ENCODE data around the gene DSG2.

DSG2 gene

DNA sequence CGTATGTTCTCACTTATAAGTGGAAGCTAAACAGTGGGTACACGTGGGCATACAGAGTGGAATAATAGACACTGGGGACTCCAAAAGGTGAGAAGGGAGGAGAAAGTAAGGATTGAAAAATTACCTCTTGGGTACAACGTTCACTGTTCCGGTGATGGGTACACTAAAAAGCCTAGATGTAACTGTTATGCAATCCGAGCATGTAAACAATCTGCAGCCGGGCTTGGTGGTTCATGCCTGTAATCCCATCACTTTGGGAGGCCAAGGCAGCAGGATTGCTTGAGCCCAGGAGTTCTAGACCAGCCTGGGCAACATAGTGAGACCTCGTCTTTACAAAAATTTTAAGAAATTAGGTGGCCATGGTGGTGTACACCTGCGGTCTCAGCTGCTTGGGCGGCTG lies 60.6 kb downstream of the DSG2 start:
- no peak for DNase-seq

GRCh38 chr18:31562726-31563125 lies 64.7 kb downstream of the DSG2 start:
- DNase-seq: no peak

- DNase-seq: no peak
Measured at GRCh38 chr18:31563778-31564177, 65.8 kb downstream of the DSG2 start.

- DNase-seq: no peak
Measured at GRCh38 chr18:31565345-31565744, 67.4 kb downstream of the DSG2 start.

DNA sequence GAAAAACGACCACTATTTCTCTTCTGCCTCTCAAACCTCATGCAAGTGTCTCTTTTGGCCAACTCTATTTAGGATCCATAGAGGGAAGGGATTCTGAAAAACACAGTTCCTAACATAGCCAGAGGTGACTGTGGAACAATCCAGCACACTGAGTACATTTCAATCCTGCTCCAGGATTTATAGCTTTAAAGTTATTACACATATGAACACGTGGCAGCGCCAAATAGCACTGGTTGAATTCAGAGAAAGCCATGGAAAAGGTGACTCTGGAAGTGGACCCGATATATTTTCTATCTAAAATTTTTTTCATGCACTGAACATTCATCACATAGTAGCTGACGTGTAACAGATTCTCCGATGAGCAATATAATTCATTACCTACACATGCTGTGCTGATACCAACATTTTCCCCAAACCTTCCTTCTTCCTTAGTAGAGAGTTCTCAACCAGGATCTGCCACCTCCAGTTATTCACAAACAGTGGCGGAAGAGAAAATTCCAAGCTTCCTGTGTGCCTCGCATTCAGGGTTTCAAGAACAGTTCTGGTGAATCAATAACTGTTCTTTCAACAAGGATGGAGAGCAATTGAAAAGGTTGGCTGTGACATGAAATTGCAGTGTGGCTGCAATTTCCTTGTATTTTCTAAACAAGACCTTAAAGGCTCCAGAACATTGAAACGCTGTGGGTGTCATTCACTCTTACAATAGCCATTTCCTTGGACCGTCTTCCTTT lies 68.0 kb downstream of the DSG2 start:
- DNase-seq: no peak

DNA sequence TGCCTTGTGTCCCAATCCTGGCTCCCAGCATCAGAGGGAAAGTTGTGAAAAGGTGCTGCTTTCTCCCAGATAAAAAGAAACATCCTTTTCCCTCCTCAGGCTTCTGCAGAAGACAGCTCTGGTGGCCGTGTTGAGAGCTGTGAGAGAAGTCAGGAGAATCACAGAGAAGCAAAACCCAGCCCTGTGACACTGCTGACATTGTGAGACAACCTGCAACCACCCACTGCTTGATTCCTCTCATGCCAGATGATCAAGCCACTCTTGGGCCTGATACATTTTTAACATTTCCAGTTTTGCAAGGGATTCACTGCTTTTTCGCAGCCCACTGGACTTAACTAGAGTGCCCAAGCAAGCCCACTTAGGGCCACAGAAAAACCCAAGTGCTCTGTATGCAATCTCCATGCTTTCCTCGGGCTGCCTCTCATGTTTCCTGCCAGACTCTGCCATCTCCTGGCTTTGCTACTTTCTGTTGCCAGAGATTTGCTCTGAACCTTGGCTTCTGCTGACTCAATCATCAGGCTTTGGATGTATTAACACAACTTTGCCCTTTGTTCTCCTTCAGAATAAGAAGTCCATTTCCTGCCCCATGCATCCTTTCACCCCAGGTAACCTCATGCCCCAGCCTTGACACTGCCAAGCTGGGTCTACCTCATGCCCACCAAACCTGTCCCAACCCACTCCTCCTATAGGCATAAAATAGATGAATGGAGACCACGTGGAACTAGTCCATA lies 68.8 kb downstream of the DSG2 start:
- DNase-seq: no peak

GRCh38 chr18:31572368-31572767 lies 74.4 kb downstream of the DSG2 start:
- no peak for DNase-seq

DNA sequence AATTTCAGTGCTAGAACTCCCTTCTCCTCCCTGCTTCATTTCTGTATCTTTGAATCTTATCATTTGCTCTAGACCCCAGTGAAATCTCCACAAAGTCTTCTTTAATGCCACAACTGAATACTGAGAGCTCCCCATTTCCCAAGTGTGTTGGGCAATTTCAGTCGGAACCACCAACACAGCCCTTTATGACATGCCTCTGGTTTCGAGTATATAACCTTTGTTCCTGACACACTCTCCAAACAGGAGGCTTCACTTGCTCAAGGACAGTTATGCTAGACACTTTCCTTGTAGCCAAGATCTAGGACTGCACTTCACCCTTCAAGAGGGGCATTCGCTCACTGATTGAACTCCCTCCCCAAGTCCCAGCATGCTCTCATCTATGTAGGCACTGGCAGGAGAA lies 75.1 kb downstream of the DSG2 start:
- DNase-seq: no peak

DNA sequence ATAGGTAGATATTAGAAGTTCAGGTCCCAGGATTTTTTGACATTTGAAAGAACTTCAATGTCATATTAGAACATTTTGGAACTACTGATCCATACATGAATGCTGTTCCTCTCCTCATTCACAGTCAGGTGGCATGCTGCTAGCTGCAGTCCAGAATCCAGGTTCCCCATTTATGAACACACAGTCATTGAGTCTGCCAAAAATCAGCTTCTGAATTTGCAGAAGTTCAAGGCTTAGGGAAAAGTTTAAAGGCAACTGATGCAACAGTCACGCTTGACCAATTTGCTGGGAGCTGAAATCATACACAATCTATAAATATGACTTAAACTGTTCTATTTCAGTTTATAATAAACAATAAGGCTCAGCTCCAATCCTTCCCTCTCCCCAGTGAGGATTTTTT lies 76.4 kb downstream of the DSG2 start:
- DNase-seq: no peak

GRCh38 chr18:31575515-31576257 lies 77.7 kb downstream of the DSG2 start:
- no peak for DNase-seq

- DNase-seq: no peak
Measured at GRCh38 chr18:31576670-31577069, 78.7 kb downstream of the DSG2 start.

DNA sequence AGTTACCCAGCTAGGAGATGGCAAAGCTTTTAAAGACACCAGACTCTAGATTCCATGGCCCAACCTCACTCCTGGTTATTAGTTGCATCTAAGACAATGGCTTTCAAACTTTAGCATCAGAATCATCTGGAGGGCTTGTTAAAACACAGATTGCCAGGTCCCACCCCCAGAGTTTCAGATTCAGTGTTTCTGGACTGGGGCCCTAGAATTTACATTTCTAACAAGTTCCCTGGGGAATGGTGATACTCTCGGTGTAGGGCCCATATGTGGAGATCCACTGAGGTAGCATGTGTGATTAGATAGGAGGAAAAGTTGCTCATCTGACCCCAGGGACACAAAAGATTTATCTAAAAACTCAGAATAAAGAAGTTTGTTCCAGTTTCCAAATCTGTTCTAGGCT lies 79.2 kb downstream of the DSG2 start:
- no peak for DNase-seq

GRCh38 chr18:31578126-31578525 lies 80.1 kb downstream of the DSG2 start:
- DNase-seq: no peak

DNA sequence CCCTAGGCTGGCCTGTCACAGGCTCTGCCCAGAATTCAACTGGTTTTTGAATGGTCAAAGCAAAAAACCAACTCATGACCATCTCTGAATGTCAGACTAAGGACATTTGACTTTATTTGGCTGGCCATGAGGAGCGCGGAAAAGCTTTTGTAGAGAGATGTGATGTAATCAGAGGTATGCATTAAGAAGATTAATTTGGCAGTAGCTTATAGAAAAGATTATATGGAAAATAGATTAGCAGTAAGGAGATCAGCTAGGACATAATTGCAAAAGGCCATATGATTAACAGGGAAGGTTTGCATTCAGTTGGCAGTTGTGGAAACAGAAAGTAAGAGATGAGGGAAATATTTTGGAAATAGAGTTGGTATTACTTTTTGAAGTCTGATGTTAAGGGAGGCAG lies 81.4 kb downstream of the DSG2 start:
- DNase-seq: no peak

GRCh38 chr18:31581498-31582197 lies 83.7 kb downstream of the DSG2 start:
- DNase-seq: no peak

DNA sequence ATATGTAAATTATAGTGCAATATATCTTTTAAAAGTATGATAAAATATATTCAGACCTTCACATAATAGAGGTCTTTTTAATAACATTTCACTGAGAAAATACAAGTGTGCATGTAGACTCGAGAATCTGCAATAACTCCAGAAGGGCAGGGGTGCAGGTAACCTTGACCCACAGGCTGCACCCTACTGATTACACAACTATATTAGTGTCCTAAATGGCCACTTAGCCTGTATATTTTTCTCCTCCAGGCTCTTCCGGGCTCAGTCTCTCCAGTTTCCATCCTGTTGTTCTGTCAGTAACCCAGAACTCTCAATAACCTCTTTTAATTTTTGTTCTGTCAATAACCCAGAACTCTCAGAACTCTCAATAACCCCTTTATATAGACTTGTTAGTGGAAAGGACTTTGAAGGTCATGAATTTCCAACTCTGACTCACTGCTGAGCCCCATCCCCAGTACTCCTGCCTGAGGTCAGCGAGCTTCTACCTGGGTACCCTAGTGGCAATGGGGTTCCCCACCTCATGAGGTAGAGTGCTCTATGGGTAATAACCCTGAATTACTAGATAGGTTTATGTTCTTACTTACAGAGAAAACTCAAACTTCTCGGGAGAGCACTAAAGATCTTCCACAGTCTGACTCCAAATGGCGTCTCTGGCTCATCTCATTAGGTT lies 85.3 kb downstream of the DSG2 start:
- no peak for DNase-seq

DNA sequence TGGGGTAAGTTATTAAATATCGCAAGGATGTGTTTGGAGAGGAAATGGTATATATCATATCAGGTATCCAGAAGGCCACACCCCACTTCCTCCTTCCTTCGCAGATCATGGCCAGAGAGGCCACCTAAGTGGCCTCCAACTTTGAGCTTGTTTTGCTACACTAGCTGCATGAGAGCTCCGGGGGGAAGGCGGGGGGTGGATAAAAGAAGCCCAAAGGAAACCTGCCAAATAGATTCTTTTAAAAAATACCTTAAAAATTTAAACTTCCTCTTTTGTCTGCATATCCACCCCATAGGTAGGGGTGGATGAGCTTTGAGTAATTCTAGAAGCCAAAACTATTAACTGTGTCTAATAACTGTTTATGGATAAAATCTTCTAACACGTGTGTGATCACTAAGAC lies 88.0 kb downstream of the DSG2 start:
- no peak for DNase-seq

DNA sequence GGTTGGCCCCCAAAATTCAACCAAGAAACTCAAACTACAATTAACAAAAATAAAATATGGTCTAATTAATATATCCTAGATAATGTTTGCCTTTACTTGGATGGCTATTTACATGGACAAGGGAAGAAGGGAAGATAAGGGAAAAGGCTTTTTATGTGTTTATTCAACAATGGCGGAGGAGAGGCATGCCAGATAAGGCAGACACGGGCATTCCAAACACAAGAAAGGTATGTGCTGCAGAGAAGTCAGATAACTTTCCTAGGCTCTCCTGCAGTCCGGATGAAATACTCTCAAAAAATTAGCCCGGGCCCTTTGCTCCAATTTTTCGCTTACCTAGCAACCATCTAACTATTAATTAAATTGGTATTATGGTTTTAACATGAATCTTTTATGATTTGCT lies 88.6 kb downstream of the DSG2 start:
- no peak for DNase-seq

- DNase-seq: no peak
Measured at GRCh38 chr18:31587529-31587928, 89.6 kb downstream of the DSG2 start.

DNA sequence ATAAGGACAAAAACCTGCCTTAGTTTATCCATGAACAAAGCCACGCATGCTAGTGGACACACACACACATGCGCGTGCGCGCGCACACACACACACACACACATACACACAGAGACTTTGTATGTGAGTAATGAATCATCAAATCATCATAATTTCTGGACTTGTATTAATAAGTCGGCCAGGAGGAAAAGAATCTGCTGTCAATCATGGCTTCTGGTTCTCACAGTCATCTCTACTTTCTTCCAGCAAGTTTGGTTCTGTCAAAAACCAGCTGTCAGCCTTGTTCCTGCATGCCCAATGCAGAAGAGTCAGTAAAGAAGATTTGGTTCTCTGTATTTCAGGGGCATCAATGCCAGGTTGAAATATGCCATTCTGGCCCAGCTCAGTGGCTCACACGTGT lies 92.6 kb downstream of the DSG2 start:
- no peak for DNase-seq

- DNase-seq: no peak
Measured at GRCh38 chr18:31591113-31591512, 93.1 kb downstream of the DSG2 start.

GRCh38 chr18:31591628-31592027 lies 93.7 kb downstream of the DSG2 start, which contains the start of gene TTR:
TTR (plus strand) TSS chr18:31591877; CDS start chr18:31591903, 26 bp downstream.
- DNase-seq: no peak
